HG03159 (cell line): ENCODE data around the gene SKP2.
"Not testable (repeated sequence)": the region's sequence is repeated elsewhere in the genome, so short reads cannot be mapped to it uniquely, and the experiment has no call there.

Experiments
- ATAC-seq: cut with Tn5 transposase; IDR thresholded peaks from one replicate; pipeline ENCODE4 v1.9.1; 2021; ENCODE audit warnings: mild to moderate bottlenecking, moderate library complexity; ENCODE audit not compliant: unreplicated experiment

The SKP2 gene

DNA sequence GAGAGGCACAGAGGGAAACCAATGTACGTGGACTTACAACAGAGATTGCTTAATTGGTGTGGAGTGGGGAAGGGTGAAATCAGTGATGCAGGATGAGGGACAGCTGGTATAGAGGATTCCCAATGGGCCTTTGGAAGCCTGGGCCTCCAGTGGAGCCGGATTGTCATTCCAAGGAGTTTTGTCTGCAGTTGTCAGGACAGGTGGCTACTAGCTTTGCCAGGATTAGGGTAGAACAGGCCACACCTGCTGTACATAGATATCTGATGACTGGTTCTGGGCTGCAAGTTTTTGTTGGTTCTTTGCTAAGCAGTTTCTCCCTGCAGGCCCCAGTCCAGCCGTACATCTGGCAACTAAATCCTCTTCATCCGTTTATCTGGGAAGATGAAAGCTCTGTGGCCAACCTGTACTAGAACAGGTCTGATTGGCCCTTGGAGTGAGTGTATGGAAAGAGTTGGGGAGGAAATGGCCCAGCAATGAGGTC, 4.2 kb downstream of the SKP2 start:
- ATAC-seq = no peak

DNA sequence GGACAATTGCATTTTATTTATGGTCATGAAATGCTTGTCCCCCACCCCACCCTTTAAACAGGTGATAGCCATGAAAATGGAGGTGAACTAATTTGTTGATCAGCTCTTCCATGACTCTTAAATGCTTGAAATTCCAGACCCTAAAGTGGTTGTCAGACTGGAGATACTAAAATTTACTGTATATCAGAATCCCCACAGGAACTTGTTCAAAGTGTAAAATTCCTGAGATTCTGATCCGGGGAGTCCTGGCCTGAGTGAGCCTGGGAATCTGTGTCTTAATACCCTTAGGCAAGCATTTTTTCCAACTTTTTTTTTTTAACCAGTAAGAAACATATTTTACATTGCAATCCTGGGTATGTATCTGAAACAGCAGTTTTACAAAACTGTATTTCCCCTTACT, 4.7 kb downstream of the SKP2 start:
- no peak for ATAC-seq

DNA sequence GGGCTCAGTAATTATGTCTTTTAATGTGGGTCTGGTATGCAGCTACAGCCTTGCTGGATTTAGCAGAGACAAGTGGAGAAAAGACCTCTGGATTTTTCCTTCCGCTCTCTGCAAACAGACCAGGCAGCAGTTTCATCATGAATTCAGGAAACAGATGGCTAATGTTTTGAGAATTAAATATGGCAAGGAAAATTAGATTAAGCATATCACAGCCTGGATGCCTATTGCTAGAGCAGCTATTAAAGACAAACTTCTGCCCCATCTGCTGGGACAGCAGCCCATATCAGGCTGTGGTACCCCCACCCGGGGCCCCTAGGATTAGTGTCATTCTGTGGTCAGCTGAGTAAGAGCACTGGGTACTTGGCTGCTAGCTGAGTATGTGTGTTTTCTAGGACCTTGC, 6.2 kb downstream of the SKP2 start:
- no peak for ATAC-seq

DNA sequence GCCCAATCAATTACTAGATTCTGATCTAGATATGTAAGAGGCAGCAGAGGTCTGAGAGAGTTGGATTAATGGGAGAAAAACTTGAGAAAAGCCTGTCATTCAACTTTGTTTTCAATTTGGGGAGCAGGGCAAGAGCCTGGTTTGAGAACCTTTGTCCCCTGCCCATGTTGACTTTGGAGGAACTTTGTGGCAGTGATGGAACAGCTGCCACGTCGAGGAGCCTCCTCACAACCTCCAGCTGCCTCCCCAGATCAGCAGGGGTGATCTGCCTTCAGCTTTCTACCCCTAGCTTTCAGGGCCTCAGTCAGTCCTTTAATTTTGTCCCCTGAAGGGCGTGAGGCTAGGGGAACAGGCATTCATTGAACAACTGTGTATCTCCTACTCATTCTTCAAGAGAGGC, 8.7 kb downstream of the SKP2 start:
- no peak for ATAC-seq

DNA sequence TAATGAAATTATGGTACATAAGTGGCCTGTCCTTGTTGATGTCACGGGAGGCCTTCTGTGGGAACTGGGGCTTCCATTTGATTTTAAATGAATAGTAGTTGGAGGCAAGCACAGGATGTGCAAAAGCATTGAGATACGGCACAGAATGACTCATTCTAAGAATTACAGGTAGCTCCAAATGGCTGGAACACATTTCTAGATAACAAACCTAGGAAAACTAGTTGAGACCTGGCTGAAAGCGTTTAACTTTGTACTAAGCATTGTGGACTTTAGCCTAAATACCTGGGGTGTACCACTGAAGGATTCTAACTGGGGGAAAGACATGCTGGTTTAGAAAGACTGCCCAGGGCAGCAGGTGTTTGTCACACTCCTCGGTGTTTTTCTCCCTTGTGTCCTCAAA, 9.4 kb downstream of the SKP2 start:
- ATAC-seq = no peak

DNA sequence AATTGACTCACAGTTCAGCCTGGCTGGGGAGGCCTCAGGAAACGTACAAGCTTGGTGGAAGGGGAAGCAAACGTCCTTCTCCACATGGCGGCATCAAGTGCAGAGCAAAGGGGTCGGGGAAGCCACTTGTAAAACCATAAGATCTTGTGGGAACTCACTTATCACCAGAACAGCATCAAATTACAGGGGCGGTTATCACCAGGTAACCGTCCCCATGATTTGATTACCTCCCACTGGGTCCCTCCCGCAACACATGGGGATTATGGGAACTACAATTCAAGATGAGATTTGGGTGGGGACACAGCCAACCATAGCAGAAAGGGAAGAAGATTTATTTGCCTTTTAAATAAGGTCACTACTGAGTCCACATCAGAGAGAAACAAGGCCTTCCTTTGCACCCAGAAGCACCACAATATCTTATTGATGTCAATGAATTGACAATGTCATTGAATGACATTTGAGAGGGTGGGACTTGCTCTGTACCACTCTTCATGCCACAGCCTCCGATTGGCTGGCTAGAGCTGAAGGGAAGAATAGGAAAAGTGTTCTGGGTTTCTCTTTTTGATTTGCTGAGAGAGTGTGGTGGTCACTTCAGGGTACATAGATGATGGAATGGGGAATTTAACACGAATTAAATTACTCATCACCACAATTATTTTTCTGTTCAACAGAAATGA, 11.0 kb downstream of the SKP2 start:
- ATAC-seq = no peak

DNA sequence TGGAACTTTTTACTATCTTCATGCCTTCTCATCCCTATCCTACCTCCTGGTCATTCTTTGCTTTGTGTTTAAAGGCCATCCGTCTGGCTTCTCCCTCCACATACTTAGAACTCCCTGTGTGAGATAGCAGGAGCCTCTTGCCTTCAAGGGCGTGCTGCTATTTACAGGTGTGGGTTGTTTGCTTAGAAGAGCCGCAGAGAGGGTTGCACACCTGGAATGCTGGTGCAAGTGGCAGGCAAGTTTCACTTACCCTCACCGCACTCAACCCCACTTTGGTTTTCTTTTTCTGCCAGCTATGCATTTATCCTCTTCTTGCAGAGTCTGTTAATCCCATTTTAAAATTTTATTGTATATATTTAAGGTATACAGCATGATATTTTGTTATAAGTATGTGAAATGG, 12.6 kb downstream of the SKP2 start:
- no peak for ATAC-seq

DNA sequence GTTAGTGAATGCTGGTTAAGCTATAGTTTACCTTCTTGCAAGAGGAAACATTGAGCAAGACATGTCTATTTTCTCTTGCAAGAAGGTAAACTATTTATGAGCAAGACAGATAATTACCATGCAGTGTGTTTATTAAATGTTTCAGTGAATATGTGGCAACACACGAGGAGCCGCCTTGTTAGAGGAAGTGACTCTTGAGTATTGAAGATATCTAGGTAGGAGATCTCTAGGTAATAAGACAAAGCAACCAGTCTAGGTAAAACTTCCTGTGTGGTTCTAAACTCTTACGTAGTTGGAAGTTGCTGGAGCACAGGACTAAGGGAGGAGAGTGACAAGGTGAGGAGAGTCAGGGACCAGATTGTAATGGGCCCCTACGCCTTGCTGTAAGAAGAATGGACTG, 16.8 kb downstream of the SKP2 start:
- no peak for ATAC-seq

DNA sequence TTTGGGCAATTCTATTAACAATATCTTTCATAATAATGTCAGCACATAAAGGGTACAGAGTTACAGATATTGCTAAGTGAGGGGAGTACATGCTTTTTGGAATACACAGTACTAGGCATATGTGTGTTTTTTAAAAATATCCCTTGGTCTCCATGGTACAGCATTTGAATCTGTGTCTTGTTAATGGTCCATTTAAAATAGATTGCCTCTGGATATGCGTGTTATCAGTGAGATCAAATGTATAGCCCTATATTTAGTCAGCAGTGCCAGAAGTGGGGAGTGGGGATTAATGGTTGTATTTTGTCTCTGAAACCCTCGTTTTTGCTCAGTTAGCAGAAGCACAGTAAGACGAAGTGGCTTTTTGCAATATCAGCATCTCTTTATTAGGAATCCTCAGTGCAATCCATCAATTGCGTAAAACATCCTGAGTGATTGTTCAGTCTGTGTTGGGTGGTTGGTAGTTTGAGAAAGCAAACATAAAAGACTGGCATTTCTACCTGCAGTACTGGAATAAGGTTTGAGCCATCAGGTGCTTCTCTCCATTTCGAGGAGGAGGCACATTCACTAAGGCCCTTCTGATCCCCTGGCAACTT, 19.0 kb downstream of the SKP2 start:
- no peak for ATAC-seq

DNA sequence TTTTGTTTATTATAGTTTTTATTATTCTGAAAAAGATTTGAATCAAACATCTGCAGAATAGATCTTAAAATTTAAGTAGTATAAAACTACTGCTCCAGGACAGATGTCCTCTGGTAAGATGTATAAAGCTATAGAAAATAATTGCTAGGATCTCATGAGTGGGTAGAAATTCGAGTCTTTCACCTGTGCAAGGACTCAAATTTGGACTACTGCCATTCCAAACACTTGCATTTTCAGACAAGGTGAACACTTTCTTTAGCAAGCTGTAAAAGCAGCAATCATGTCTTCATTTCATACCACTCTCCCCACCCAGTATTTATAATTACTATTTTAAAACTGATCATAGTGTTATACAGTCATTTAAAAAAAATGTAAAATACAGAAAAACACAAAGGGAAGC, 20.7 kb downstream of the SKP2 start:
- no peak for ATAC-seq

DNA sequence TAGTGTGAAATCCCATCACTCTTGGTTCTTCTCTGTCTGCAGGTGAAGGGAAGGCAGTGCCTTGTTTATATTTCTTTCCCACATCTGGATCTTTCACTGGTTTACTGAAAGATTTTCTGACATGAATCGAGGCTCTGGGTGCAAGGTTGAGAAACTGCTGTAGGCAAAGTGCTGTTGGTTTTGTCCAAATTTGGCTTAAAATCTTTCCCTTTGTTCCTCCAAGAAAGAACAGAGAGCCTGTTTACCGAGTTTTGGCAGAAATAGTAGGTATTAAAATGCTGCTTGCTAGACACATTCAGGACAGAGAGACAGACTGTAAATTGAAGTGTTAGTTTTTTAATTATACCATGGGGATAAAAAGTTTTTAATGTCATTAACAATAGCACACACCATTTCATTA, 21.5 kb downstream of the SKP2 start:
- no peak for ATAC-seq

DNA sequence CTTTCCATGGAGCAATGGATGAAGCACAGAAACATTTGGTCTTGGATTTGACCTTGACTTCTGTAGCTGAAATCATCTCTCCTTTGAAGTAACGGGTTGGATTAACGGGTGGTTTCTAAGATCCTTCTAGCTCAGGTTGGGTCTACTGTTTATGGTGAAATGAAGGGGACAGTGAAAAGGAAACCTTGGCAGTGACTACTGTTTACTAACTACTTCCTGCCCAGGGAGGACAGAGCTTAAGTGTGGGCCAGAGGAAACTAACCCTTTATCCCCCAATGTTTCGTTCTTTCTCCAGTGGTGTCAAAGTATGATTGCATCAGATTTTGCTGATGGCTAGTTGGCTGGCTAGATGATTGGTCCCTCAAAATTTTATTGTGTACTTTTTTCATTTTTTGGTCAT, 22.2 kb downstream of the SKP2 start:
- no peak for ATAC-seq

DNA sequence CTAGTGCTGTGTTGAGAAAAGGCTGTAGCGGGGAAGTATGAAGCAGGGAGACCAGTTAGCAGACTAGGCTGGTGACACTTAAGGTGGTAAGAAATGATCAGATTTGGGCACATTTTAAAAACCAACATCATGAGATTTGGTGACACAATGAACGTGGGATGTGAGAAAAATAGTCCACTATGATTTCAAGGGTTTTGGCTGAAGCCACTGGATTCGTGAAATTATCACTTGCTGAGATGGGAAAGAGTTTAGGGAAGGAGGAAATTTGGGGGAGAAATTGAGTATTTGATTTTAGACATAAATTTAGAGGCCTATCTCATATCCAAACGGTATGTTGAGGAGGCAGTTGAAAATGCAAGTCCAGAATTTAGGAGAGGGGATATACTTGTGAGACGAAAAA, 23.1 kb downstream of the SKP2 start:
- ATAC-seq = no peak

DNA sequence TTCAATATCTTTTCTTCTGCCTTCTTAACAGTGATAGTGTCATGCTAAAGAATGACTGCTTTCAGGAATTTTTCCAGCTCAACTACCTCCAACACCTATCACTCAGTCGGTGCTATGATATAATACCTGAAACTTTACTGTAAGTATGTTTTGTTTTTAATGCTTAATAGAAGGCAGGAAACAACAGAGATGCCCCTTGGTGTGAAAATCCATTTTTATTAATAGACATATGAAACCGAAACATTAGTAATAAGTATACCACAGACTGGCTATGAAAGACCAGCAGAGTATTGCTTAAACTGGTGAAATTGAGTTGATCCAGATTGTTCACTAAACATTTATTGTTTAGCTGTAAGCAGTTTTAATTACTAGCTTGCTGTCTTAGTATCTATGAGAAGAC, 25.2 kb downstream of the SKP2 start:
- peak; percentile 98 for ATAC-seq

DNA sequence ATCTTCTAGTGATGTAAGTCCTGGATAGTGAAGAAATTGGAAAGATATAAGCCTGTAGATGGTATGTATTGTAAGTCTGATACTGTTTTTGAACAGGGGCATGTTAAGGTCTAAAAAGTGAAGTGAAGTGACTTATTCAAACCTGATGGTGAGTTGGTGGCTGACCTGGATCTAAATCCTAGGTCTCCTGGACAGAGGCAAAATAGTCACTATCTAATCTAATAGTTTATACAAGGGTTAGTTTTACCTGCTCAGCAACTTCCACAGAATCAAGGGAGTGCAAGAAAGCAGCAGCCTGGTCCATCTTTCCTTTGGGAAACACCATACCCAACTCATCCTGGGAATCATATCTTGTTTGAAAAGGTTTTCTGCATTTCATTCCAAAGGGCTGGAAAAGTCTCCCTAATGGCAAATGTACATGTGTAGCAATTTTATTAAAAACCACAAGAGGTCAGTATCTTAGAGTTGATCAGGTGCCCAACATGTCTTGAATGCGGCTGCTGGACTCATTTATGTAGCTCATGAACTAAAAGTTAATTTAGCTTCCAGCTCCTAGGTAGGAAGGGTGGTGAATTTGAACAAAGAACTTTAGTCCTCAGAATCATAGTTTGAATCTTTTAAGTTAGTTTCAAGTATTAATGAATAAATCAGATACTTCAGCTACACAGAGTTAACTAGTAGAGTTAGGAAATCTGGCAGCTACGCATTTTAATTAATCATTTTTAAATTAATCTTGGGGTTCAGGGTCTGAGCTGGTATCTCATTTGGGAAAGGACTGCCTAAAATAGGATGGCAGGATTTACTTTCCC, 26.0 kb downstream of the SKP2 start:
- no peak for ATAC-seq

DNA sequence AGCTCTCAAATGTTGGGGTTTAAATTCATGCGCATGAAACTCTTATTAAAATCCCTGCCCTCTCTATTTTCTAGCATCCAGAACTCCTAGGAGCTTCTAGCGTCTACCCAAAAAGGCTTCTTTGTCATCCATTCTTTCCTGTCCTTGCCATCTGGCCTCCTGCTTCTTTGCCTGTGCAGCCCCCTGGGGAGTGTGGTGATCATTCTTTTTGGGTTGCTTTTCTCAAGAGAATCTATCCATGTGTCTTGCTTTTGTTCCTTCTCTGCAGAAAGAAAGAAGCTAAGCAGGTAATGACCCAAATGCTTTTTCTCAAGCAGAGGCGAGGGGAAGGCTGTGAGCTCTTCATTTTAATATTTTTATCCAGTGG, 26.6 kb downstream of the SKP2 start:
- ATAC-seq = no peak

DNA sequence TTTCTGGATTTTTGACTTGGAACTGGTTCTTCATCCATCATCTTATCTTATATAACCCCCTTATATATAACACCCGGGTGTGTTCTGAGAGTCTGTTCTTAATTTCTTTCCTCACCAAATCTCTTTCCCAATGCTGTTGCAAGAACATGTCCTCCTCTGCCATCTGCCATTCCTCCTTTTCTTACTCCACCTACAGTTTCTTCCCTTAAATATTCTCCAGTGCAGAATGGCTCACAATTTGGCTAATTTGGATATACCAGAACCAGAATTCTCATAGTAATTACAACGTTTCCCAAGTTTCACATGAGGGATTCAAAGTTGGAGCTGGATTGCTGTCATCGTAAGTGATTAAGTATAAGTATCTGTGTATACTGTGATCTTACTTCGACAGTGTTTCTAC, 28.0 kb downstream of the SKP2 start:
- ATAC-seq = no peak

DNA sequence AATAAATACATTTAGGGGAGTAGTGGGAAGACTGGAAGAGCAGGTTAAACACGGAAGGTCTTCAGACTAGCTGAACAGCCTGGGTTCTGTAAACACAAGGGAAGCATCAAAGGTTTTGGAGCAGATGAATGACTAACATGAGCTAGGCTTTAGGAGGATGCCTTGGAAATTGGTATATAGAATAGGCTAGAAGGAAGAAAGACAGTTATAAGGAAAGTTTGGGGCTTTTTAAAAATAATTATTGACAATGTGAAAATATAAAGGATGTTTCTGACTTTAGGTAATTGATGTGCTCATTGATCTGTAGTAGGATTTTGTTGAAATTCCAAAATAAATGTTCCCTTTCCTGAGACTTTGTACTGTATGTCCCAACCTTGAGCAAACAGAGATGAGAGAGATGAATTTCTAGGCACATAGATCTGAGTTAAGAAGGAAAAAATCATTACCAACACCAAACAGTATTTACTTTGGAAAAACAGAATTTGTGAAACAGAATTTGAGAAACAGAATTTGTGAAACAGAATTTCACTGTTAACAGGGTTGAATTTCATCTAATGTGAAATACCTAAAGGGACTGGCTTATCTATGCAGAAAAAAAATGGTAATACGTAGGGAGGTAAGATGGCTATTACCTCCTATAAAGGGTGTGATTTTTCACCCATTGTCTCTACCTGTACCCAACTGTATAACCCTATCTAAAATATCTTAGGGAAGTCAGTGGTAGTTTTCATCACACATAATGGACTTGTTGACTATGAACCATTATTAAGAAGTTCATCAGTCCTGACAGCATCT, 28.8 kb downstream of the SKP2 start:
- no peak for ATAC-seq

DNA sequence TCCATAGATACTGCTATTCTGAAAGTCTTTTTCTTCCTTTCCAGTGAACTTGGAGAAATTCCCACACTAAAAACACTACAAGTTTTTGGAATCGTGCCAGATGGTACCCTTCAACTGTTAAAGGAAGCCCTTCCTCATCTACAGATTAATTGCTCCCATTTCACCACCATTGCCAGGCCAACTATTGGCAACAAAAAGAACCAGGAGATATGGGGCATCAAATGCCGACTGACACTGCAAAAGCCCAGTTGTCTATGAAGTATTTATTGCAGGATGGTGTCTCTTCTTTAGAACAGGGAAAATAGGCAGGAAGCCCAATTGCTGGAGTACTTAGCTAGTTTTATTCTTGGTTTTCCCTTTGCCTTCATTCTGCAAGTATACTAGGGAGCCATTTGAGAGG, 29.9 kb downstream of the SKP2 start:
- no peak for ATAC-seq

DNA sequence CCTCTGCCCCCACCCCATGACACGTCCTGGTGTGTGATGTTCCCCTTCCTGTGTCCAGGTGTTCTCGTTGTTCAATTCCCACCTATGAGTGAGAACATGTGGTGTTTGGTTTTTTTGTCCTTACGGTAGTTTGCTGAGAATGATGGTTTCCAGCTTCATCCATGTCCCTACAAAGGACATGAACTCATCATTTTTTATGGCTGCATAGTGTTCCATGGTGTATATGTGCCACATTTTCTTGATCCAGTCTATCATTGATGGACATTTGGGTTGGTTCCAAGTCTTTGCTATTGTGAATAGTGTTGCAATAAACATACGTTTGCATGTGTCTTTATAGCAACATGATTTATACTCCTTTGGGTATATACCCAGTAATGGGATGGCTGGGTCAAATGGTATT, 32.5 kb downstream of the SKP2 start:
- not testable (repeated sequence) for ATAC-seq

DNA sequence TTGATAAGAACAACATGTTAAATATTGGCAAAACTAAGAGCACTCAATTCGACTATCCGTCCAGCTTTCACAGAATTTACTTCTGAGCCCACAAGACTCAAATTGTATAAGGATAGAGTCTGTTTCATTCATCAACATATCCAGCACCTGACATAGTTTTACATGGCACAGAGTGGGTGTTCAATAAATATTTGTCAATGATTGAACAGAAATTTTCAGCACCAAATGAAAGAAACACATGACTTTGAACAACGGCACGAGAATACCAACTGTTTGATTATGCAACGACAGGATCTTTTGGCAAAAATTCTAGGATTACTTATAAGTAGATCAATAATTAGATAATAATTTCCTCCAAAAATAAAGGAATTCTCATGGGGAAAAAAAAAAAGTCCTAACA, 41.8 kb downstream of the SKP2 start:
- ATAC-seq = no peak
